ENCODE data around the gene ZNF502. TPM values are rescaled to one million over a fixed set of nuclear protein-coding genes. Genes with fewer than 3 reads are reported as not detected.
"Not testable (repeated sequence)": the region's sequence is repeated elsewhere in the genome, so short reads cannot be mapped to it uniquely, and the experiment has no call there.

ZNF502 gene
- 10 to 100 TPM; 13.8 to 15.5 (median 14.0) TPM for polyA plus RNA-seq (ENCODE audit: insufficient read length in 3 of 3)

DNA sequence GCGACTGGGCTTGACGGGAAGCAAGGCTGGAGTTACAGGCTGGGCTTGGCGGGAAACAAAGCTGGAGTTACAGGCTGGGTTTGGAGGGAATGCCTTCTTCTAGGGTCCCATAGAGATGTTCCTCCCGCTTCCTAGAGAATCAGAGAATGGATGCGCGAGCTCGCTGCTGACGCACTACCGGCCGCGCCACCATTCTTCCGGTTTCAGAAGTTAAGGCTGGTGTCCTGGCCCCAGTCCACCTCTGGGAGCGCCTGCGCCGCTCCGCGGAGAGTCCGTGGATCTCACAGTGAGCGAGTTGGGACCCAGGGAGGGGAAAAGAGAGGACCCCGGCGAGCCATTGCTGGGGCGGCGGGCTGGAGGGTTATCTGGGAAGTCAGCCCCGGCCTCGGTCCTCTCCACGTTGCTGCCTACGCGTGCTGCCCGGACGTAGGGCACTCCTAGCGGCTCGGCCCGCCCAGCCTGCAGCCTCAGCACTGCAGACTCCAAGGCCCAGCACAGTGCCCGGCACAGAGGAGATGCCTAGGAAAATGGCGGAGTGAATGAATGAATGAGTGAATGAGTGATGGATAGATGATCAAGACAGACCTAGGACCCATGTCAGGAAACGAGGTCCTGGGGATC lies at the start of gene ZNF502:
Gene ZNF502, plus strand, starts transcription at position 206 of the 621 bp plus-strand sequence. CDS start 7,602 bp downstream, outside the sequence.
- peak; percentile 78 to 86 (median 84) for DNase-seq (ENCODE audit: low read depth in 3 of 3, low spot score in 2 of 3)

- no peak for DNase-seq (ENCODE audit: low read depth in 3 of 3, low spot score in 2 of 3)
Measured at GRCh38 chr3:44665173-44665572, 47.3 kb upstream of the ZNF502 start.

GRCh38 chr3:44666346-44666745 lies 46.1 kb upstream of the ZNF502 start:
- DNase-seq (ENCODE audit: low read depth in 3 of 3, low spot score in 2 of 3) = no peak

- no peak for DNase-seq (ENCODE audit: low read depth in 3 of 3, low spot score in 2 of 3)
Measured at GRCh38 chr3:44669760-44670159, 42.7 kb upstream of the ZNF502 start.

DNA sequence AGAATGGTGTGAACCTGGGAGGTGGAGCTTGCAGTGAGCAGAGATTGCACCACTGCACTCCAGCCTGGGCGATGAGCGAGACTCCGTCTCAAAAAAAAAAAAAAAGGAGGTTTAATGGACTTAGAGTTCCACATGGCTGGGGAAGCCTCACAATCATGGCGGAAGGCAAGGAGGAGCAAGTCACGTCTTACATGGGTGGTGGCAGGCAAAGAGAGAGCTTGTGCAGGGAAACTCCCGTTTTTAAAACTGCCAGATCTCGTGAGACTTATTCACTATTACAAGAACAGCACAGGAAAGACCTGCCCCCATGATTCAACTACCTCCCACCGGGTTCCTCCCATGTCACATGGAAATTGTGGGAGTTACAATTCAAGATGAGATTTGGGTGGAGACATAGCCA lies 39.0 kb upstream of the ZNF502 start:
- not testable (repeated sequence) for DNase-seq (ENCODE audit: low read depth in 3 of 3, low spot score in 2 of 3)

DNA sequence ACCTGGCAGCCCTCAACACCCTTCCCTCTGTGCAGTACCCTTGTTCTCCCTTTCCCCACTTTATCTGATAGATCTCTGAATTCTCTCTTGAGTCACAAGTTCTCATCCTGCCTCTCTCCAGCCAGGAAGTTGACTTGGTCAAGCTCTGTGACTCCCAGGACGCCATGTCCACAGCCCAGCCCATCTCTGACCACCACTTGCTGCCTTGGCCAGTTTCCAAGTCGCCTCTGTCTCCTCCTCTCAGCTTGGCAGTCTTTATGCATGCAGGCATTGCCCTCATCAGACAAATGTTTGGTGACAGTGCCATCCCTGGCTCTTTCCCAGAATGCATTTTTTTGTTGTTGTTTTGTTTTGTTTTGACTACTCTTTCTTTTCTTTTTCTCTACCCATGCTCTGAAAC lies 38.2 kb upstream of the ZNF502 start:
- no peak for DNase-seq (ENCODE audit: low read depth in 3 of 3, low spot score in 2 of 3)

DNA sequence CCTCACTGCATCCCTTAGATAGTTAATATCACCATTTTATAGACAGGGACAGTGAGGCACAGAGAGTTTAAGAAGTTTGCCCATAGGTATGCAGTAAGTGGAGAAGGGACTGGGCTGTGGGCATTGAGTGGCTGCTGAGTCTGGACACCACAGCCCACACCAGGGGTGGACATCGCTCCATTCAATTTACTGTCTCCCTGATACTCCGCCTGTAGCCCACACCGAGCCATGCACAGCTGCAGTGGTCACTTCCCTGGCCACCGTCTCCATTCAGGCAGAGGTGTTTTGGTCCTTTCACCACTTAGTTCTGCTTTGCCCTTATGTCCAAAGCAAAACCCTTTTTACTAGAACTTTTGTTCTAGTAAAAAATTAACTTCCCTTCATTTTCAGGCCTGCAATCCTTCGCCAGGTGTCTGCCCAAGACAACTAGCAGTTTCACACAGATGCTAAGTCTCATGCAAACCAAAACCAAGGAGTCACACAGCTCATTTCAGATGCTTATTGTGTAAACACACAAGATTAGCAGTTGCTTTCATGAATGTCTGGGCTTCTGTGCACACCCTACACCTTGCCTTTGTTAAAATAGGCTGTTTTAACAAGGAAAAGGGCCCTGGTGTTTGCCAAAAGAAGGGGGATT lies 33.9 kb upstream of the ZNF502 start:
- DNase-seq (ENCODE audit: low read depth in 3 of 3, low spot score in 2 of 3) = no peak

- no peak for DNase-seq (ENCODE audit: low read depth in 3 of 3, low spot score in 2 of 3)
Measured at GRCh38 chr3:44680921-44681455, 31.5 kb upstream of the ZNF502 start.

- DNase-seq (ENCODE audit: low read depth in 3 of 3, low spot score in 2 of 3) = no peak
Measured at GRCh38 chr3:44682182-44682896, 30.1 kb upstream of the ZNF502 start.

- peak; percentile 18 to 51 (median 46) for DNase-seq (ENCODE audit: low read depth in 3 of 3, low spot score in 2 of 3)
Measured at GRCh38 chr3:44685128-44685800, 27.2 kb upstream of the ZNF502 start.

- DNase-seq (ENCODE audit: low read depth in 3 of 3, low spot score in 2 of 3) = no peak
Measured at GRCh38 chr3:44687898-44688297, 24.6 kb upstream of the ZNF502 start.

GRCh38 chr3:44721231-44722102 lies 9.0 kb downstream of the ZNF502 start:
- DNase-seq (ENCODE audit: low read depth in 3 of 3, low spot score in 2 of 3) = no peak

DNA sequence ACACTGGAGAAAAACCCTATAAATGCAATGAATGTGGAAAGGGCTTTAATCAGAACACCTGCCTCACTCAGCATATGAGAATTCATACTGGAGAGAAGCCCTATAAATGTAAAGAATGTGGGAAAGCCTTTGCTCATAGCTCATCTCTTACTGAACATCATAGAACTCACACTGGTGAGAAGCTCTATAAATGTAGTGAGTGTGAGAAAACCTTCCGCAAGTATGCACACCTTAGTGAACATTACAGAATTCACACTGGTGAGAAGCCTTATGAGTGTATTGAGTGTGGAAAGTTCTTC lies 9.6 kb downstream of the ZNF502 start:
- DNase-seq (ENCODE audit: low read depth in 3 of 3, low spot score in 2 of 3) = no peak

DNA sequence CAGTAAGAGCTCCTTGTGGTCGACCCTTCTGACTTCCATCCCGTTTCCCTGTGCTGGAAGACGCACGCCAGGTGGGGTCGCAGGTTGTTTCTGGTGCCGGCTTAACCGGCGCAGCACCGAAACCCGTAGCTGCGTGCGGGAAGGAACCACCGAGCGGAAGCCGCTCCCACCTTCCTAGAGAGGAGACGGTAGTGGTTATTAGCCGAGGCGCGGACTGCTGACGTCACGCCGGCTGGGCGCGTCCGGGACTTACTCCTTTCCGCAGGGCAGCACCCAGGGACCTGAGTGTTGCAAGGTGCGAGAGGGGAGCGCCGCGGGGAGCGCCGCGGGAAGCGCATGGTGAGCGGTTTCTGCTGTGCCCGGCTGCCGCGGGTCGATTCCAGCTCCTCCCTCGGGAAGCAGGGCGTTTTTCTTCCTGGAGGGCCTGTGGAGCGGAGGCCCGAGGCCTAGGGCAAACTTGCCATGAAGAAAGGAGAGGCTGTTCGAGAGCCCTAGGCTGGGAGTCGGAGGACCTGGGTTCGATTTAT lies 17.0 kb downstream of the ZNF502 start, which contains the start of gene ZNF501:
Gene ZNF501, plus strand, starts transcription at position 252 of the 527 bp plus-strand sequence. CDS start 4,787 bp downstream, outside the sequence.
- DNase-seq (ENCODE audit: low read depth in 3 of 3, low spot score in 2 of 3) = peak; percentile 81 to 86 (median 83)

DNA sequence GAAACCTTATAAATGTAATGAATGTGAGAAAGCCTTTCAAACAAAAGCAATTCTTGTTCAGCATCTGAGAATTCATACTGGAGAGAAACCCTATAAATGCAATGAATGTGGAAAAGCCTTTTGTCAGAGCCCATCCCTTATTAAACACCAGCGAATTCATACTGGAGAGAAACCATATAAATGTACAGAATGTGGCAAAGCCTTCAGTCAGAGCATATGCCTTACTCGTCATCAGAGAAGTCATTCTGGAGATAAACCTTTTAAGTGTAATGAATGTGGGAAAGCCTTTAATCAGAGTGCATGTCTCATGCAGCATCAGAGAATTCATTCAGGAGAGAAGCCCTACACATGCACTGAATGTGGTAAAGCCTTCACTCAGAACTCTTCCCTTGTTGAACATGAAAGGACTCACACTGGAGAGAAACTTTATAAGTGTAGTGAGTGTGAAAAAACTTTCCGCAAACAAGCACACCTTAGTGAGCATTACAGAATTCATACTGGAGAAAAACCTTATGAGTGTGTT lies 22.2 kb downstream of the ZNF502 start:
- no peak for DNase-seq (ENCODE audit: low read depth in 3 of 3, low spot score in 2 of 3)

DNA sequence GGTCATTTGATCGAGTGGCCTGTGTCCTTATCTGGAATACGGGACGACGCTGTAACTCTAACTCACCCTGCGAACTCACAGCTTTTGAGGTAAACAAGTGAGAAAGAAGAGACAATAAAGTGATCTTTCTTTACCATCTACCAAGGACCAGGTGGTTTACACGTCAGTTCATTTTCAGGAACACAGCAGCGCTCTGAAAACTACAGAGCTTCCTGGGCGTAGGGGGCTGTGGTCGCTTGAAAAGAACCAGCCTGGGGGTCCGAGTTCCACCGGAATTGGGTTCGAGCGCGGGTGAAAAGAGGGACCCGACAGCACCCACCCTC lies 48.6 kb downstream of the ZNF502 start:
- peak in 2 of 3 donors; percentile 16 to 19 for DNase-seq (ENCODE audit: low read depth in 3 of 3, low spot score in 2 of 3)

DNA sequence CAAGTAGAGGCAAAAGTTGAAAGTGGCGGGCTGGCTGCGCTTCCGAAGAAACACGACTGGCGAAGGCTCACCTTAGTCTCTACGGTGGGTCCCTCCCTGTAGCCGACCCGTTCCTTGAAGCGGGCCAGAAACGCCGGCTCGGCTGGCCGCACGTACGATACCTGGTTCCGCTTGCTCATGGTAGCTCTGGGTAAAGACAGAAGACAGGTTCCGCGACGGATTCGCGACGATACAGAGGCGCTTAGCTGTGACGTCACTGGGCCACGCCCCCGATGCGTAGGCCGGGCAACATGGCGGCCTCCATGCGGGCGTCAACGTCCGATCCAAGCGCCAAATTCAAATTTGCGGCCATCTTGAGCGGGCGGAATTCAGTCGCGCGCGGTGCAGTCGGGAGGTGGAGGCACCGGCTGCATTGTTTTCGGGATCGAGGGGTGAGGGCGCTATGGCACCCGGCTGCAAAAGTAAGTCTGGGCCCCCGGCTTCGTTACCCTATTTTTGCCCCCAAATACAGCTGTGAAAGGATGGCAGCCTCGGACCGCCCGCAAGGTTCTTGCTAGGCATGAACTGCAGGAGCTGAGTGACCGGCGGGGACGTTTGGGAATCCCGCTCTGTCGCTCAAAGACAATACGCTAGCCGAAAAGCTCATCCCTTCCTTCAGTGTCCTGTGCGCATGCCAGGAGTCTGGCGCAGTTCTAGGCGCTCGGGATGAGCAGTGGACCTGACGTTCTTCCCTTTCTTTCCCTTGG lies 49.1 kb downstream of the ZNF502 start, which contains the start of the genes KIAA1143 and KIF15:
Gene KIAA1143, minus strand, starts transcription at position 196 of the 746 bp plus-strand sequence. Its CDS starts 17 bp downstream, at position 179.
Gene KIF15, plus strand, starts transcription at position 371 of the 746 bp plus-strand sequence. Its CDS starts 72 bp downstream, at position 443.
- DNase-seq (ENCODE audit: low read depth in 3 of 3, low spot score in 2 of 3) = peak; percentile 89 to 94 (median 93)

GRCh38 chr3:44762170-44762677 lies 49.8 kb downstream of the ZNF502 start:
- peak in 2 of 3 donors; percentile 6 to 8 for DNase-seq (ENCODE audit: low read depth in 3 of 3, low spot score in 2 of 3)

Measured in right renal cortex interstitium (tissue), 3 donors.